CMK (cell line): ENCODE data around the gene FKBP7.
"Not testable (repeated sequence)": the region's sequence is repeated elsewhere in the genome, so short reads cannot be mapped to it uniquely, and the experiment has no call there.

Experiments used
- DNase-seq: peaks from one replicate; pipeline ENCODE4 v3.0.0-alpha.2; 2010; ENCODE audit warnings: low read depth

FKBP7 gene, protein sequence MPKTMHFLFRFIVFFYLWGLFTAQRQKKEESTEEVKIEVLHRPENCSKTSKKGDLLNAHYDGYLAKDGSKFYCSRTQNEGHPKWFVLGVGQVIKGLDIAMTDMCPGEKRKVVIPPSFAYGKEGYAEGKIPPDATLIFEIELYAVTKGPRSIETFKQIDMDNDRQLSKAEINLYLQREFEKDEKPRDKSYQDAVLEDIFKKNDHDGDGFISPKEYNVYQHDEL

DNA sequence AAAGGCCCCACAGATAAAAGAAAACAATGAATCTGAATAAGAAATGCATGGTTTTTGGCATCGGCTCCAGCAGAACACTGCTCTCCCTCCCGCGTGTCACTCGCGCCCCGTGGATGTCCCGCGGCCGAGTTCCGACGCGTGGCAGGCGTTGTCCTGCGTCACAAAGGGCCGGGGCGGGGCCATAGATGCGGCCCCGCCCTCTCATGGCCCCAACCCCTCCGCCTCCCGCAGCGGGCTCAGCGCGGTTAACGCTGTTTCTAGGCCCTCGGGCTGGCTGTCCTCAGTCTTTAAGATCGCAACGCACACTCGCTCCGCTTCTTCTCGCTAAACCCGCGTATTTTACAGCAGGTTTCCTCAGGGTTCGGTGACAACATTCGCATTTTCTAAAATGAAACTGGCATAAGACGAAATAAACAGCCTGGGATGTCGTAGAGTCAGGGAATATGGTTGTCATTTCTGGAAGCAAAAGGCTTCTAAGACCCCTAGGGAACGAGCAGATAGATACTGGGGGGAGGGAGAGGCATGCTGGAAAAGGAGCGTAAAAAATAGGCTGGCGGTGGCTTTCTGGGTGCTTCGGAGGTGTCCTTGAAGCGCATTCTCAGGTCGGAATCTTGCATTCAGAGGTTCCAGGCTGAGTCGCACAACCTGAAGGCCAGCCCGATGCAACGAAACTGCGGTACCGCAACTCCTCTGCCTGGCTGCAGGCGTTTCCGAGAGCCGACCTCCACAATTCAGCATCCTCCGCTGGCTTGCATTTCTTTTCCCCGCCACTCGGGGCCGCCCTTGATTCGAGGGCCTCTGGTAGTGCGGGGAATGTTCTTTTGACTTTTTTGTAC, at the start of gene FKBP7:
FKBP7 (minus strand) TSS at position 162 of the 836 bp plus-strand sequence; CDS start at position 61, 101 bp downstream.
- DNase-seq: peak; percentile 48

DNA sequence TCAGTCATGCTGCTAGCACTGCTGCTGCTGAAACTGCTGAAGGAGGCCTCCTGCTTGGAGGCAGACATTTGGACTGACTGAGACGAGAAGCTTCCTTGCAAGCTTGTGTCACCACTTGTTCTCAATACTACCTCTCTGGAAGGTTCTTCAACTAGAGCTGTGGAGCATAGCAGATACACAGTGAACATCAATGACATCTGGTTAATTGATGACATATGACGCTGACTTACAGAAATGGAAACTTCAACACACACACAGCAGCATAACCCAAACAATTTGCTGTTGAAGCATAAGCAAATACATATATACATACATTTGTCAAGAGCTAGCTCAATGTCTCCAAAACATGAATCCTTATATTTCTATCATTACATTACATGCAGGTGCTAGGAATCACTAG, 49.2 kb upstream of the FKBP7 start:
- DNase-seq: no peak

DNA sequence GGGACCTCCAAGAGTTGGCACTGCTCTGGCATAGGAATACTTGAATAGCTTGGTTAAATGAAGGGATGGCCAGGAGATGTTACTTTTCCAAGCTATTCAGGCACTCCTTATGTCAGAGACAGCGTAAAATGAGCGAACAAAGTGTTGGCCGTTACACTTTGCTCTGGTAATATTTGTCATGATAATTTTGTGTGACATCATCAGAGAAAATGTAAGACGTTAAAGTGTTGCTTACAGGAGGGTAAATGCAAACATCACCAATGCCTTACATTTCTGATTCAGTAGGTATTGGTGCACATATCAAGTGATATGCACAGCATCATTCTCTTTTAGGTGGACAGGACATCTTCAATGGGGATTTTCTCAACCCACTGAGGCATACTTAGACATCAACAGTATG, 47.9 kb upstream of the FKBP7 start:
- DNase-seq: no peak

DNA sequence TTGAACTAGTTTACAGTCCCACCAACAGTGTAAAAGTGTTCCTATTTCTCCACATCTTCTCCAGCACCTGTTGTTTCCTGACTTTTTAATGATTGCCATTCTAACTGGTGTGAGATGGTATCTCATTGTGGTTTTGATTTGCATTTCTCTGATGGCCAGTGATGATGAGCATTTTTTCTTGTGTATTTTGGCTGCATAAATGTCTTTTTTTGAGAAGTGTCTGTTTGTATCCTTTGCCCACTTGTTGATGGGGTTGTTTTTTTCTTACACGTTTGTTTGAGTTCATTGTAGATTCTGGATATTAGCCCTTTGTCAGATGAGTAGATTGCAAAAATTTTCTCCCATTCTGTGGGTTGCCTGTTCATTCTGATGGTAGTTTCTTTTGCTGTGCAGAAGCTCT, 47.1 kb upstream of the FKBP7 start:
- not testable (repeated sequence) for DNase-seq

- not testable (repeated sequence) for DNase-seq
Observed at GRCh38 chr2:178525010-178525409, 46.6 kb upstream of the FKBP7 start.

GRCh38 chr2:178523596-178524134, 45.3 kb upstream of the FKBP7 start:
- peak; percentile 15 for DNase-seq

GRCh38 chr2:178522950-178523595, 44.7 kb upstream of the FKBP7 start:
- DNase-seq: peak; percentile 76

DNA sequence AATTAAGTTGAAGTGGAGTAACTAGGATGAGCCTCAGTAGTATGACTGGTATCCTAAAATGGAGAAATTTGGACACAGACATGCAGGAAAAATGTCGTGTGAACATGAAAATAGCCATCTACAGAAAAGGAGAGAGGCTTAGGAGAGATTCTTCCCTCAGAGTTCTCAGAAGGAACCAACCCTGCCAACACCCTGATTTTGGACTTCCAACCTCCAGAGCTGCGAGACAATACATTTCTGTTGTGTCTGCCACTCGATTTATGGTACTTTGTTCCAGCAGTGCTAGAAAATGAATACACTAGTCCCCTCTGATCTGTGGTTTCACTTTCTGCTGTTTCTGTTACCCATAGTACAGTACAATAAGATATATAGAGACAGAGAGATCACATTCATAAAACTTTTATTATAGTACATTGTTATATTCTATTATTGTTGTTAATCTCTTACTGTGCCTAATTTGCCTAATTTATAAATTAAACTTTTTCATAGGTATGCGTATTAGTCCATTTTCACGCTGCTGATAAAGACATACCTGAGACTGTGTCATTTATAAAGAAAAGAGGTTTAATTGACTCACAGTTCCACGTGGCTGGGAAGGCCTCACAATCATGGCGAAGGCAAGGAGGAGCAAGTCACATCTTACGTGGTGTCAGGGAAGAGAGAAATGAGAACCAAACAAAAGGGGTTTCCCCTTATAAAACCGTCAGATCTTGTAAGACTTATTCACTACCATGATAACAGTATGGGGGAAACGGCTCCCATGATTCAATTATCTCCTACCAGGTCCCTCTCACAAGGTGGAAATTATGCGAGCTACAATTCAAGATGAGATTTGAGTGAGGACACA, 43.1 kb upstream of the FKBP7 start:
- no peak for DNase-seq

GRCh38 chr2:178517496-178517895, 39.1 kb upstream of the FKBP7 start:
- DNase-seq: no peak

DNA sequence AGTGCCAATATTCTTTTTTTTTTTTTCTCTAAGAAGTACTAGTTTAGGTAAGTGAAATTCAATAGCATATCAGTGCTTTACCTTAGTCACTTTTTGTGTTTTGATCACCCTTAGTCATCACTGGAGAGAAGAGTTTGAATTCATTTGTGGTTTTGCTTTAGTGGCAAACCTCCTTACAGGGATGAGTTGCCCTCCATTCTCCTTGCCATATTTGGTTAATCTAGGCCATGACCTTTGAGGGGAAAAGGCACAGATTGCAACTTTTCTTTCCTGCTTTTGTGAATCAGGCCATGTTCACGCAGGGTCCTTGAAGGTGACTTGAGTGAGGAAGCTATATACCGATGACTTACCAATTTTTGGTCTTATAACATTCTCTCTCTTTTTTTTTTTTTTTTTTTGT, 36.3 kb upstream of the FKBP7 start:
- DNase-seq: no peak

DNA sequence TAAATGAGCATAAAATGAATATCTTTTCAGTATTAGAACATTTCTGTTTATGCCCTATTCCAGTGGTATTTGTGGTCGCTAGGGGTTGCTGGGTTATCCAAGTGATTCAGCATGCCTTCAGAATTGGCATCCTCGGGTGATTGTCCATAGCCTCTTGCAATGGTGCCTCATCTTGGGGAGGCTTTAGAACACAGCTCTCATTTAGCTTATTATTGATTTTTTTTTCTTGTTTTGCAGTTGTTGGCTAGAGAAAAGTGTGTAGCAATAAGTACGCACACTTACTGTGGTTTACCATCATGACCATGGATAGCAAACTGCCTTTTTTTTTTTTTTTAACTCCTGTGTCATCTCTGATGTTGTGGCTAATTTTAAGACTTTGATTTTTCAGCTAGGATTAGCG, 35.5 kb upstream of the FKBP7 start:
- no peak for DNase-seq

DNA sequence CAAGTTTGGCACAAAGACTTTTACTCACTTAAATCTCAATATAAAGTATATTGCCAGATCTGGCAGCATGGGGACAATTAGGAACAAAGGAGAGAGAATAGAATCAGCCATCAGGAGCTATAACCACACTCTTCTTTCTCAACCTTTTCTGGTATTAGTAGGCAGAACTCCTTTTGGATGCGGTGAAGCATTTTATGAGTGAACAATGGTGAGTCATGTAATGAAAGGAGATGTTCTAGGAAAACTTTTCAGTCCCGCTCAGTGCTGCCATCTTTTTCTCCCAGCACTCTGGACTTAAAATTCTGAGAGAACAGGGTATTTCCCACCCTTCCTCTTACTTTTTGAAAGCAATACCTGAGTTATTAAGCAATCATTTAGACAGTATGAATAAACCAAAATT, 34.1 kb upstream of the FKBP7 start:
- DNase-seq: no peak

- no peak for DNase-seq
Observed at GRCh38 chr2:178510384-178510783, 32.0 kb upstream of the FKBP7 start.

DNA sequence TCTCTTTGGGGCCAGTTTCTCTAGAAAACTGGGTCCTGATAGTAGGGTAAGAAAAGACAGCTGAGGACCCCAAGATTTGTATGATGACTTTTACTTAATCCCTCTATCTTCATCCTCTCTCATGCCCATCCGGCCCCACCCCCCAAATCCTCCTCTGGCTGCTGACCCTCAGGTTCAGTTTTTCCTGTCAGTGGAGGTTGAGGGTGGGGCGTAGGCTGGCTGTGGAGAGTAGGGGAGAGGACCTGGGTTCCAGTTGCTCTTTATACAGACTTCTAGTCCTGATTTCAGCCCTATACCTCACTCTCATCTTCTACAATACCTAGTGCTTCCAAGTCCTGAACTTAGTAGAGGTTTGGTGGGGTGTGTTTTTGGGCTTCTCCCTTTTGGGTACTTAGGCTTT, 30.2 kb upstream of the FKBP7 start:
- no peak for DNase-seq

DNA sequence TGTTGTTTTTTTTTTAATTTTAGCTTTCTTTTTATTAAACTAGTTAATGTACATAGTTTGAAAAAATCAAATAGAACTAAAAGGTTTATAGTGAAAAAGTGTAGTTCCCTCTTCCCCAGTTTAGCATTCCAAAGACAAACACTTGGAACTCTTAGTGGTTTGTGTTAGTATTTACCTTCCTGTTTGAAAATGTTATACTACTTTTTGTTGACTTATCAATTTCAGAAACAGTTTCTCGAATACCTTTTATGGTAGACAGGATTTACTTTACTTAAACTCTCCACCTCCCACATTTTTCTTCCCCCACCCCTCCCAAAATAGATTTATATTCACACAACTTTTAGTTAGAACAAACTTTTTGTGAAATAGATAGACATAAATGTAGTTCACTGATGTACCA, 28.5 kb upstream of the FKBP7 start:
- no peak for DNase-seq

- no peak for DNase-seq
Observed at GRCh38 chr2:178506524-178506923, 28.1 kb upstream of the FKBP7 start.

DNA sequence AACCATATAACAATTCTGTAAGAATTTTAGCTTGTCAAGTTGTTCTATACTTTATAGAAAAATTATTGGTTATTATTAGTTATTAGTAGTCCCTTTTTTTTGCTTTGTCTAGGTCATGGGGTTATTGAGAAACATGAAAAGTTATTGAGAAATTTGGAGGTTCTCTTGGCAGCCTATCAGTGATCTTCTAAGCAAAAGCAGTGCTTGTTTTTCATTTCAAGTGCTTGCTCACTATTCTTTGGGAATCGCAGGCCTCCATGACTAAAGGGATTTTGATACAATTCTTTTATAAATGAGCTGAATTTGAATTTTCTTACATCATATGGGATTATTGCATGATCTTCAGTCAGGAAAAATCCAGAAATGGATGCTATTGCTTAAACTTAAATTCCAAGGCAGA, 27.7 kb upstream of the FKBP7 start:
- DNase-seq: no peak

GRCh38 chr2:178502751-178503150, 24.4 kb upstream of the FKBP7 start:
- DNase-seq: no peak

- DNase-seq: no peak
Observed at GRCh38 chr2:178499640-178500039, 21.2 kb upstream of the FKBP7 start.

DNA sequence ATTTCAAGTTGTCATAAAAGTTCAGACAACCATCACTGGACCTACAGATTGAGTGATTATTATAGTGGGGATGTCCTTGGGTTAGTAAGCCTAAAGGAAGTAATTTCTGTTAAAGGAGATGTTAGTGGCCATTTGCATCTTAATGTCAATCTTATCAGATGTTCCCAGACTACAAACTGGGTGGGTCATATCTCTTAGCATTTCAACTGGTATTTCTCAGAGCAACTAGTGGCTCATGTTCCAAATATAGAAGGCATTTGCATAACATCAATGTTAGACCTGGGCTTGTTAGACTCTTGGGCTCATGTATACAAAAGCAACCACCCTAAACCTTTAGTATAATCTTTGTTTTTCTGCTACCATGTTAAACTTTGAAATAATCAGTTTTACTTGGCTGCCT, 19.7 kb upstream of the FKBP7 start:
- DNase-seq: no peak

DNA sequence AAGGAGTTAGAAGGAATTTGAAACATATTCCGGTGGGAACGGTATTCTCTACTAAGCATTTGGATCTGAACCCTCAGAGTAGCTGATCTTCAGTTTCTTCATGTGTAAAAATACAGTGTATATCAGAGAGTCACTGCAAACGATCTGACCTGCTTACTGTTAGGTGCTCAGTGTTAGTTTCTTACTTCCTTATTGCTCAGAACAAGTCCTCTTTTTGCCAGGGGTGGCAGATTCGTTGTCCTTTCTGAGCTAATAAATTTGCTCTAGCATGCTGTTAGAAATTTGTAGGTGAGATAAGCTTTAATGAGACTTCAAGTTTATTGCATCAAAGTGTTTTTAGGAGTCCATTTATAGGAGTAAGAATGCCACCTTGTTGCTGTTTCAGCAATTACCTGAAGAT, 17.6 kb upstream of the FKBP7 start:
- DNase-seq: no peak

DNA sequence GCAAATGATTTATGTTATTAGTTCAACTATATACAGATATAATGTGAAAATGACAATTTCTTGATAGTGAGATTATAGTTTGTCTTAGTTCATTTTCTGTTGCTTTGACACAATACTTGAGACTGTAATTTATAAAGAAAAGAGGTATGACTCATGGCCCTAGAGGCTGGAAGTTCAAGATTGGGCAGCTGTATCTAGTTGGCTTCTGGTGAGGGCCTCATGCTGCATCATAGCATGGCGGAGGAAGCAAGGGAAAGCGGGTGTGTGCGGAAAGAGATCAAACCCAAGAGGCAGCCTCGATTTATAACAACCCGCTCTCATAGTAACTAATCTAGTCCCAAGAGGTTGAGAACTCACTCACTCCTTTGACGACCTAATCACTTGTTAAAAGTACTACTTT, 13.2 kb upstream of the FKBP7 start:
- DNase-seq: no peak
